Measurements from ENCODE around the gene CGNL1.

GRCh38 chr15:57510647-57511046 lies 134.3 kb downstream of the CGNL1 start:
- no peak for TF ChIP-seq CTCF (IDR thresholded peaks at IDR 0.05; ENCODE audit: insufficient read depth, low read depth, low read length)
- no peak for TF ChIP-seq EZH2 (IDR thresholded peaks at IDR 0.05; ENCODE audit: insufficient read depth, low read length)

Data from astrocyte (in vitro differentiated cells and primary cell).